SK-N-SH (cell line): ENCODE results near the gene OPA1. TPM values are rescaled to one million over a fixed set of nuclear protein-coding genes. Genes with fewer than 3 reads are reported as not detected.

Experiments used
- CTCF ChIA-PET: fragments of 300-600, 350-600 bp; formaldehyde crosslinking; extraction: SDS; loops from one replicate; lab custom pipeline; 2021; lab: Yijun Ruan, JAX
- POLR2A ChIA-PET: fragments of 350-600 bp; sonication (Branson Sonifier 250); formaldehyde crosslinking; extraction: SDS; loops from one replicate; lab custom pipeline; 2020; ENCODE audit warnings: antibody characterized with exemption, inconsistent platforms; lab: Yijun Ruan, JAX
- DNase-seq: peaks from one replicate; pipeline ENCODE4 v3.0.0; 2012
- H2AFZ ChIP-seq: fragments of 200-600 bp; sonication (generic); 2 replicates; pipeline ENCODE4 v1.8.1; 2016; ENCODE audit warnings: antibody characterized with exemption, mild to moderate bottlenecking, low read depth
- H3F3A ChIP-seq: fragments of 200-600 bp; sonication (generic); replicated peaks from 2 replicates; pipeline ENCODE3; 2016; ENCODE audit warnings: antibody characterized with exemption, mild to moderate bottlenecking; ENCODE audit not compliant: insufficient read depth
- H3K27ac ChIP-seq, 2 experiments: fragments of 200-500 bp in 1 of 2; fragments of 200-600 bp in 1 of 2; sonication (Bioruptor generic) in 1 of 2; sonication (generic), shearing (Covaris generic) in 1 of 2; 2 replicates each; pipeline versions ENCODE4 v1.5.1 to v1.6.1; 2014 to 2016; ENCODE audit warnings: low read depth in 2 of 2, inconsistent platforms in 1 of 2, low read length in 1 of 2, mild to moderate bottlenecking in 1 of 2, mixed read lengths in 1 of 2
- H3K27me3 ChIP-seq: fragments of 200-600 bp; sonication (generic), shearing (Covaris generic); 2 replicates; pipeline ENCODE4 v1.6.1; 2016; ENCODE audit warnings: mixed run types; ENCODE audit not compliant: insufficient read depth
- H3K36me3 ChIP-seq, 2 experiments: fragments of 200-500 bp in 1 of 2; fragments of 200-600 bp in 1 of 2; sonication (Bioruptor generic) in 1 of 2; sonication (generic) in 1 of 2; replicated peaks in 1 of 2; 2 replicates each; pipeline versions ENCODE3 to v1.5.1; 2014 to 2016; ENCODE audit warnings: low read length in 1 of 2, mild to moderate bottlenecking in 1 of 2; ENCODE audit not compliant: insufficient read depth in 2 of 2, control insufficient read depth in 1 of 2
- H3K4me1 ChIP-seq, 2 experiments: fragments of 200-500 bp in 1 of 2; fragments of 200-600 bp in 1 of 2; sonication (Bioruptor generic) in 1 of 2; sonication (generic), shearing (Covaris generic) in 1 of 2; 2 replicates each; pipeline versions ENCODE4 v1.5.1 to v1.6.1; 2014 to 2016; ENCODE audit warnings: low read depth in 1 of 2, low read length in 1 of 2, mixed run types in 1 of 2; ENCODE audit not compliant: insufficient read depth in 2 of 2, control insufficient read depth in 1 of 2
- H3K4me2 ChIP-seq: fragments of 200-600 bp; sonication (generic), shearing (Covaris generic); 2 replicates; pipeline ENCODE4 v1.6.1; 2017; ENCODE audit warnings: mixed run types
- H3K4me3 ChIP-seq, 2 experiments: fragments of 200-500 bp in 1 of 2; fragments of 200-600 bp in 1 of 2; sonication (Bioruptor generic) in 1 of 2; sonication (generic), shearing (Covaris generic) in 1 of 2; 2 replicates each; pipeline versions ENCODE4 v1.5.1 to v1.8.1; 2014 to 2016; ENCODE audit warnings: low read depth in 2 of 2, inconsistent platforms in 1 of 2, low read length in 1 of 2, mild to moderate bottlenecking in 1 of 2, mixed read lengths in 1 of 2, moderate library complexity in 1 of 2
- H3K79me2 ChIP-seq: fragments of 200-600 bp; sonication (generic); 2 replicates; pipeline ENCODE4 v1.8.1; 2017; ENCODE audit warnings: mild to moderate bottlenecking; ENCODE audit not compliant: insufficient read depth
- H3K9ac ChIP-seq: fragments of 200-600 bp; sonication (generic); 2 replicates; pipeline ENCODE4 v1.6.1; 2017; ENCODE audit warnings: mixed run types
- H3K9me2 ChIP-seq: fragments of 200-600 bp; sonication (generic); 2 replicates; pipeline ENCODE4 v1.6.1; 2017; ENCODE audit warnings: mixed run types
- H3K9me3 ChIP-seq: fragments of 200-600 bp; sonication (generic); 2 replicates; pipeline ENCODE4 v1.6.1; 2017; ENCODE audit warnings: mixed run types, mild to moderate bottlenecking, moderate library complexity
- H4K20me1 ChIP-seq: fragments of 200-600 bp; sonication (generic); 2 replicates; pipeline ENCODE4 v1.6.1; 2017; ENCODE audit warnings: mild to moderate bottlenecking, mixed run types; ENCODE audit not compliant: insufficient read depth
- EP300 ChIP-seq, 2 experiments: IDR thresholded peaks; 2 replicates each; pipeline versions ENCODE4 v1.4.0 to v1.6.1; 2012; ENCODE audit warnings: borderline replicate concordance in 1 of 2, low read depth in 1 of 2, low read length in 1 of 2
- IRF3 ChIP-seq: fragments of 150-350 bp; IDR thresholded peaks from 2 replicates; pipeline ENCODE4 v1.6.1; 2016; ENCODE audit warnings: mild to moderate bottlenecking, low read depth, low read length
- MEF2A ChIP-seq: IDR thresholded peaks from 2 replicates; pipeline ENCODE4 v1.4.0; 2012; ENCODE audit warnings: low read depth, borderline replicate concordance
- MXI1 ChIP-seq: IDR thresholded peaks from 2 replicates; pipeline ENCODE4 v1.6.1; 2012; ENCODE audit warnings: mild to moderate bottlenecking, low read depth, low read length, improper control_type of control experiment
- NFIC ChIP-seq: IDR thresholded peaks from 2 replicates; pipeline ENCODE4 v1.4.0; 2012; ENCODE audit warnings: borderline replicate concordance
- NRF1 ChIP-seq: IDR thresholded peaks from 2 replicates; pipeline ENCODE4 v1.6.1; 2012; ENCODE audit warnings: low read depth, mild to moderate bottlenecking, low read length
- PBX3 ChIP-seq: IDR thresholded peaks from 2 replicates; pipeline ENCODE4; 2012
- RAD21 ChIP-seq: IDR thresholded peaks from 2 replicates; pipeline ENCODE4 v1.6.1; 2012; ENCODE audit warnings: mild to moderate bottlenecking, low read length
- RCOR1 ChIP-seq: fragments of 150-350 bp; IDR thresholded peaks from 2 replicates; pipeline ENCODE4 v1.6.1; 2017; ENCODE audit warnings: antibody characterized with exemption, low read length
- REST ChIP-seq: IDR thresholded peaks from 2 replicates; pipeline ENCODE4 v1.6.1; 2012; ENCODE audit warnings: mild to moderate bottlenecking, low read depth, low read length, moderate library complexity
- RFX5 ChIP-seq: IDR thresholded peaks from 2 replicates; pipeline ENCODE4 v1.6.1; 2012; ENCODE audit warnings: mild to moderate bottlenecking, improper control_type of control experiment, low read length
- RXRA ChIP-seq: IDR thresholded peaks from 2 replicates; pipeline ENCODE4 v1.4.0; 2012; ENCODE audit warnings: low read depth, mild to moderate bottlenecking, borderline replicate concordance
- SIN3A ChIP-seq: IDR thresholded peaks from 2 replicates; pipeline ENCODE4 v1.6.1; 2012; ENCODE audit warnings: low read depth, mild to moderate bottlenecking, low read length, moderate library complexity, borderline replicate concordance
- TCF12 ChIP-seq: IDR thresholded peaks from 2 replicates; pipeline ENCODE4 v1.4.0; 2012
- WGBS: methylation state at CpG from one replicate; pipeline ENCODE4 v1.1.6; 2017; ENCODE audit warnings: low lambda C conversion rate; 5-methylcytosine and 5-hydroxymethylcytosine counted together
- polyA plus RNA-seq, 3 experiments: library from polyadenylated mRNA; depleted of rRNA; stranded (reverse); fragments of >200 nt; gene quantifications; 2 replicates each; pipeline ENCODE4 v1.2.3, GENCODE V29; 2012

The OPA1 gene
- polyA plus RNA-seq, 1 of the 3 experiments (the other 2 are of a cell fraction), result 11.4 TPM

GRCh38 chr3:193731656-193732055 lies 138.6 kb downstream of the OPA1 start:
- no peaks in the 10 kb centered on the region for H3K36me3 ChIP-seq
- H2AFZ ChIP-seq, result no peak overlapping the region
- H3K4me2 ChIP-seq, result no peak overlapping the region
- ChIA-PET POLR2A (no interaction called here), CTCF (no interaction called here)
- no peaks in the 10 kb centered on the region; the same call in 1 of the 2 replicates for H3K27me3 ChIP-seq
- no peaks in the 10 kb centered on the region for H3F3A ChIP-seq
- no peaks in the 10 kb centered on the region; a peak in 1 of 4 replicates for H3K4me1 ChIP-seq
- TF ChIP-seq MEF2A (no peak), EP300 (IDR thresholded peaks at IDR 0.05; ENCODE audit: borderline replicate concordance in 1 of 2, low read depth in 1 of 2, low read length in 1 of 2) (no peak), NRF1 (no peak), RFX5 (no peak), SIN3A (no peak), NFIC (no peak), PBX3 (no peak), MXI1 (no peak), REST (no peak), RAD21 (no peak), RXRA (no peak), RCOR1 (no peak), TCF12 (no peak), IRF3 (no peak)
- H3K9ac ChIP-seq, result no peak overlapping the region
- H3K79me2 ChIP-seq, result no peaks in the 10 kb centered on the region
- 49% methylated on average over 4 of the region's 4 CpGs for WGBS
- no peaks in the 10 kb centered on the region for H4K20me1 ChIP-seq
- H3K9me2 ChIP-seq, result no peaks in the 10 kb centered on the region
- H3K9me3 ChIP-seq, result no peaks in the 10 kb centered on the region
- no peak overlapping the region for H3K27ac ChIP-seq
- no peak overlapping the region for H3K4me3 ChIP-seq
- DNase-seq, result no peak
